MCF 10A (cell line): Measurements from ENCODE around the gene COL4A1. TPM values are rescaled to one million over a fixed set of nuclear protein-coding genes. Genes with fewer than 3 reads are reported as not detected.

Experiments used
- BruUV-seq: library from RNA; stranded (reverse); fragments of 400-500 nt; replicated peaks from 2 replicates; lab custom pipeline; 2021; lab: Mats Ljungman, UMichigan
- CTCF ChIA-PET: fragments of 300-600 bp; sonication (Branson Sonifier 250); formaldehyde crosslinking; extraction: SDS; loops from one replicate; lab custom pipeline; 2021; ENCODE audit warnings: antibody characterized with exemption, inconsistent platforms; lab: Yijun Ruan, JAX
- POLR2A ChIA-PET: fragments of 300-600, 350-650 bp; sonication (Branson Sonifier 250); formaldehyde crosslinking; extraction: SDS; loops from one replicate; lab custom pipeline; 2020; ENCODE audit warnings: antibody characterized with exemption, inconsistent platforms; lab: Yijun Ruan, JAX
- DNase-seq: peaks from one replicate; pipeline ENCODE4 v3.0.0-alpha.2; 2018; ENCODE audit not compliant: unreplicated experiment
- H3K27ac Mint-ChIP-seq: one replicate; pipeline ENCODE4 v1.8.0; 2022; ENCODE audit warnings: mild to moderate bottlenecking, low read depth, mixed read lengths; ENCODE audit not compliant: unreplicated experiment
- H3K27me3 Mint-ChIP-seq: one replicate; pipeline ENCODE4 v1.8.0; 2022; ENCODE audit warnings: mixed read lengths; ENCODE audit not compliant: insufficient read depth, unreplicated experiment
- H3K36me3 Mint-ChIP-seq: one replicate; pipeline ENCODE4 v1.8.0; 2022; ENCODE audit warnings: mild to moderate bottlenecking, moderate library complexity, mixed read lengths; ENCODE audit not compliant: insufficient read depth, unreplicated experiment
- H3K4me1 Mint-ChIP-seq: one replicate; pipeline ENCODE4 v1.8.0; 2022; ENCODE audit warnings: mixed read lengths; ENCODE audit not compliant: insufficient read depth, unreplicated experiment
- H3K4me3 Mint-ChIP-seq: one replicate; pipeline ENCODE4 v1.8.0; 2022; ENCODE audit warnings: mild to moderate bottlenecking, moderate library complexity, mixed read lengths; ENCODE audit not compliant: unreplicated experiment
- H3K9me3 Mint-ChIP-seq: one replicate; pipeline ENCODE4 v1.8.0; 2022; ENCODE audit warnings: mixed read lengths; ENCODE audit not compliant: unreplicated experiment
- intact Hi-C: fragments of 100-400 bp; cut with micrococcal nuclease; formaldehyde crosslinking; loops from 2 replicates; pipeline ENCODE4 v1.14.1; 2022
- total RNA-seq: library from RNA; stranded (reverse); gene quantifications from 2 replicates; pipeline ENCODE4 v1.2.3, GENCODE V29; 2022
- TF ChIP-seq, protein P1 (sequence below): fragments of 200-600 bp; IDR thresholded peaks from one replicate; pipeline ENCODE4 v1.8.0; 2022; ENCODE audit warnings: antibody characterized with exemption, mild to moderate bottlenecking; ENCODE audit not compliant: unreplicated experiment

Gene COL4A1
- total RNA-seq, 1 experiment from 2014 or later = 42.1 TPM

DNA sequence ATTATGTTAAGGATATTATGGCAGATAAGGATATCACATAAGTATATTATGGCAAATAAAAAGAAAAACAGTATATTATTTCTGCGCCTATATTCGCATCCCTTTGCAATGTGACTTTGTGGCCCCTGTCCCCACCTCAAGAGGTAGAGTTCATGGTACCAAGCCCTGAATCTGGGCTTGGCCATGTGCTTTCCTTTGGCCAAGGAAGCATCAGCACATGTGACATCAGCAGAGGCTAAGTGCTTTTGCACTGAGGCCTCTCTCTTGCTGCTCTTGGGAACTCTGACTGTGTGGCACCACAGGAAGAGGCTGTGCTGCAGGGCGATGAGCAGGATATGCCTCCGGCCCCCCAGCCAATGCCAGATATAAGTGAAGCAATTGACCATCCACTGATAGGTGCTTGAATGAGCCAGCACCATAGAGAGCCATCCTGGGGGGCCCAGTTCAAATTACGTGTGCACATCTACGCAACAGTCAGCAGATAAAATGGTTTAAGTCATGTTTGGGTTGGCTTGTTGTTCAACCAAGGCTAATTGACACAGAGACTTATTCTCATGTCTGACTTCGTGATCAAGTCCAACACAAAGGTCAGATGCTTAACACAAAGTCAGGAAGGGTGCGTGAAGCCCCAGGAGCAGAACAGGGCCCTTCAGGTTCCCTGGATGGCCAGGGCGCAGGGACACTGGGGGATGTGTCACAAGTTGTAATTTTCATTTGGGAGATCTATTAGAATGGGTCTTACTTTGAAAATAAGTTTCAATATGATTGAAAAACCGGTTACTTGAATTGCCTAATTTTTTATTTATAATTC lies 173.3 kb downstream of the COL4A1 start:
- POLR2A ChIA-PET = interaction anchor here (1.0 to 1.4 kb wide), 2 partner anchors 19 to 336 kb away, joined by 3 read pairs; no protein-coding TSS in a partner anchor
- no TSS peak for BruUV-seq
- Mint-ChIP-seq H3K4me1 (no peaks in the 10 kb centered on the region), H3K9me3 (no peaks in the 10 kb centered on the region), H3K27ac (no peak overlapping the region), H3K36me3 (no peaks in the 10 kb centered on the region), H3K4me3 (no peak overlapping the region), H3K27me3 (no peaks in the 10 kb centered on the region)
- CTCF ChIA-PET = interaction anchor here (0.7 kb wide), 1 partner anchor 10 kb away, joined by 3 read pairs; no protein-coding TSS in a partner anchor
- no peak for DNase-seq
- intact Hi-C loops = no loop called here
- TF ChIP-seq, protein P1, sequence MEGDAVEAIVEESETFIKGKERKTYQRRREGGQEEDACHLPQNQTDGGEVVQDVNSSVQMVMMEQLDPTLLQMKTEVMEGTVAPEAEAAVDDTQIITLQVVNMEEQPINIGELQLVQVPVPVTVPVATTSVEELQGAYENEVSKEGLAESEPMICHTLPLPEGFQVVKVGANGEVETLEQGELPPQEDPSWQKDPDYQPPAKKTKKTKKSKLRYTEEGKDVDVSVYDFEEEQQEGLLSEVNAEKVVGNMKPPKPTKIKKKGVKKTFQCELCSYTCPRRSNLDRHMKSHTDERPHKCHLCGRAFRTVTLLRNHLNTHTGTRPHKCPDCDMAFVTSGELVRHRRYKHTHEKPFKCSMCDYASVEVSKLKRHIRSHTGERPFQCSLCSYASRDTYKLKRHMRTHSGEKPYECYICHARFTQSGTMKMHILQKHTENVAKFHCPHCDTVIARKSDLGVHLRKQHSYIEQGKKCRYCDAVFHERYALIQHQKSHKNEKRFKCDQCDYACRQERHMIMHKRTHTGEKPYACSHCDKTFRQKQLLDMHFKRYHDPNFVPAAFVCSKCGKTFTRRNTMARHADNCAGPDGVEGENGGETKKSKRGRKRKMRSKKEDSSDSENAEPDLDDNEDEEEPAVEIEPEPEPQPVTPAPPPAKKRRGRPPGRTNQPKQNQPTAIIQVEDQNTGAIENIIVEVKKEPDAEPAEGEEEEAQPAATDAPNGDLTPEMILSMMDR = no peak

DNA sequence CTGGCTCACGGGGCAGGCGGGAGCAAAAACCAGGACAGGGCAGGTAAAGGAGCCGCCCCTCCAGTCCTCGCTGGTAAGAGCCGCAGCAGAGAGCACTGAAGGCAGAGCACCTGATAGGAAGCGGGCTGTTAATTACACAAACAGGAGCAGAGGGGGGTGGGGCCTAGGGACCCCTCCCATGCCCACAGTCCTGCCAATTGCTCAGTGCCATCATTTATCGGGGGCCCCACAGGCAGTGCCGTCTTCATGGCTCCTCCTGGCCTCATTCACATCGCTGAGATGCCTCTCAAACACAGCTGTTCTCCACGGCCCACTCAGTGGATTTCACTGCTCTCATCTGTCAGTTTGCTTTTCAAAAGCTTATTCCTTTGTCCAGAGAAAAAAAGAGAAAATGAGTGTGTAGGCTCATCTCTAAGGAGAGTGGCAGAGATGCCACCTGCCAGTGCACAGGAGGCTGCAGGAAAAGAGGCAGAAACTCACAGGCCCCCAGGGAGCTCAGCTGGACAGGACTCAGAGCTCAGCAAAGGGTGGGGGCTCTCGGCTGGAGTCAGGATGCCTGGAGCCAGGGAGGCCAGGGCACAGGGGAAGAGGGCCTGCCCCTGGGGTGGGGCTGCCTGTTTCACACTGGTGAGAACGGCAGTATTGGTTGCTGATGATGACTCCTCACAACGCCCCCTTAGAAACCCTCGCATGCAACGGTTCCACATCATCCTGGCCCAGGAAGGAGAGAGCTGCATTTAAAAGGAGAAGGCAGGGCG lies 174.6 kb downstream of the COL4A1 start:
- no peak overlapping the region for H3K4me3 Mint-ChIP-seq
- no peaks in the 10 kb centered on the region for H3K27me3 Mint-ChIP-seq
- DNase-seq = no peak
- no peaks in the 10 kb centered on the region for H3K9me3 Mint-ChIP-seq
- H3K36me3 Mint-ChIP-seq = no peaks in the 10 kb centered on the region
- H3K4me1 Mint-ChIP-seq = peaks cover 6% of the 10 kb centered on the region
- intact Hi-C loops = no loop called here
- no peak overlapping the region for H3K27ac Mint-ChIP-seq
- no TSS peak for BruUV-seq
- TF ChIP-seq, protein P1 = no peak
- ChIA-PET CTCF (interaction anchor here (1.1 kb wide), 1 partner anchor 26 kb away, joined by 3 read pairs; no protein-coding TSS in a partner anchor), POLR2A (interaction anchor here (1.4 kb wide), 1 partner anchor 335 kb away, joined by 3 read pairs; no protein-coding TSS in a partner anchor)

DNA sequence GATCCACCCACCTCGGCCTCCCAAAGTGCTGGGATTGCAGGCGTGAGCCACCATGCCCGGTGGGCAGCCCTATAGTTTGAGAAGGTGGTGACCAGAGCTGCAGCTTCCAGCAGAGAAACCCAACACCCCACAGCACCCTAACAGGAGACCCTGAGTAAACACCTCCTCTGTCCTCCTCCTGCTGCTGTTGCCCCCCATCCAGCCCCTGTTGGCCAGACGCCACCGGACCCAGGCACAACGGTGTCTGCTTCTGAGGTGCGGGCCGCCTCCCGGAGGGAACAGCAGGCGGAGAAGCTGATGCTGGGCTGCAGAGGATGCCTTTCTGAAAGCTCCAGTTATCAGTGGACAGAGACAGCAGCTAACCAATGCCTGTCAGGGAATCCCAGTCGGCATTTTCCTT lies 175.5 kb downstream of the COL4A1 start:
- H3K4me1 Mint-ChIP-seq = peaks cover 14% of the 10 kb centered on the region
- no TSS peak for BruUV-seq
- H3K27me3 Mint-ChIP-seq = no peaks in the 10 kb centered on the region
- ChIA-PET POLR2A (interaction anchor here (0.6 kb wide), 1 partner anchor 231 kb away, joined by 3 read pairs; no protein-coding TSS in a partner anchor), CTCF (interaction anchor here (0.7 to 1.1 kb wide), 2 partner anchors 25 to 33 kb away, joined by 3 to 5 read pairs; no protein-coding TSS in a partner anchor)
- TF ChIP-seq, protein P1 = no peak
- intact Hi-C loops = no loop called here
- no peaks in the 10 kb centered on the region for H3K9me3 Mint-ChIP-seq
- H3K4me3 Mint-ChIP-seq = no peak overlapping the region
- H3K36me3 Mint-ChIP-seq = no peaks in the 10 kb centered on the region
- no peak for DNase-seq
- H3K27ac Mint-ChIP-seq = no peak overlapping the region

DNA sequence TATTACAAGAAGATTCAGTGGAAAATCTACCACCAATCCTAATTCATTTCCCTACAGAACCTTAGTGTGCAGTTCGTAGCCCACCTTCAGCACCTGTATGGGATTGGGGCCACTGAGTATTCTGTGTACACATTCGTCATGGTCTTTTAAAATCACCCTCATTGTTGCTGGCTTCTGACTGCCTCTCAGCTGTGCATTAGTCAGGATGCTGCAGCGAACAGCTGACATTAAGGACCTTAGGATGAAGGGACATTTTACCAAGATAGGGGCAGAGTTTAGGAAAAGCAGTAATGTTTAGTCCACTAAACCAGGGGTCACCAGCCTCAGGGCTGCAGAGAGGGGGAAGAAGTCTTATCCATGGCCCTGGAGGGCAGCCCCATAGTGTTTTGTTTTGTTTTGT lies 176.5 kb downstream of the COL4A1 start:
- intact Hi-C loops = no loop called here
- H3K4me1 Mint-ChIP-seq = peaks cover 20% of the 10 kb centered on the region
- CTCF ChIA-PET = no interaction called here

More for the DNA sequence above, 176.5 kb downstream of the COL4A1 start:
- TF ChIP-seq, protein P1 = no peak
- H3K27ac Mint-ChIP-seq = no peak overlapping the region
- no peaks in the 10 kb centered on the region for H3K27me3 Mint-ChIP-seq
- no peaks in the 10 kb centered on the region for H3K9me3 Mint-ChIP-seq
- H3K36me3 Mint-ChIP-seq = no peaks in the 10 kb centered on the region
- no peak overlapping the region for H3K4me3 Mint-ChIP-seq
- BruUV-seq = no TSS peak
- POLR2A ChIA-PET = interaction anchor here (0.6 kb wide), 1 partner anchor 11 kb away, joined by 3 read pairs; no protein-coding TSS in a partner anchor
- no peak for DNase-seq
